H54 (cell line): ENCODE results near the gene PALD1.
"Not testable (repeated sequence)": the region's sequence is repeated elsewhere in the genome, so short reads cannot be mapped to it uniquely, and the experiment has no call there.

ENCODE experiments used
- DNase-seq: peaks from one replicate; pipeline ENCODE4 v3.0.0; 2011; ENCODE audit warnings: low spot score, mixed read lengths; ENCODE audit not compliant: insufficient read length
- FAIRE-seq: peaks from 3 replicates; lab custom pipeline; 2011; peaks lifted over from hg19 to GRCh38; lab: Jason Lieb, UNC
- POLR2A ChIP-seq: IDR thresholded peaks from 2 replicates; pipeline ENCODE4 v1.6.1; 2011; ENCODE audit warnings: low read depth, mild to moderate bottlenecking, low read length

The PALD1 gene

DNA sequence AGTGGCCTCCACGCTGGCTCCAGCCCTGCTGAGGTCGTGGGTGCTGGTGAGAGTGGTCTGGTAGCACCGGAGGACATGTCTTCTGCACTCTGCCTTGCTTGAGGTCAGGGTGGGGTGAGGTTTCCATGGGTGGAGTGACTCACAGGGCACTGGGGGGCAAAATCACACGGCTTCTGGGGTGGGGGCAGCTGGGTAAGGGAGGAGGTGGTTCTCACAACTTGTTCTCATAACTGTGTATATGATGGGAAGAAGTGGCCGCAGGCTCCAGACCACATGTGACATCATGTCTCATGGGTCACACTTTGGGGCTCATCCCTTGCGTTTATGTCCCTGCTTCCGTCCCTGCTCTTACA is 124.9 kb downstream of the PALD1 start:
- FAIRE-seq = no peak
- TF ChIP-seq POLR2A = no peak

DNA sequence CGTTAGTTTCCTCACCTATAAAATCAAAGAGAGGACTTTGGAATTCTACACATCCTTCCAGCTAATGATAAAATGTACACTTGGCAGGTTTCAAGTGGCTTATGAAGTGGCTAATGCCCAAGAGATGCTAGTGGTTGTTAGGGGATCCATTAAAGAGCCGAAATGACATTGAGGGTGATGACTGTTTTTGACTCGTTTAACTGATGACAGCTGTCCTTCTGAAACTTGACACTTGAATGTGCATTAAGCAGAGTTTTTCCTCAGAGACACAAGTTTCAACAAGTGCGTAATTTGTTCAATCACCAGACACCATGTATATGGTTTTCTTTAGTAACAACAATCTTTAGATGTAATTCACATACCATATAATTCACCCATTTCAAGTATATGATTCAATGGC is 125.5 kb downstream of the PALD1 start:
- DNase-seq = no peak
- TF ChIP-seq POLR2A = no peak
- no peak for FAIRE-seq

More for the DNA sequence above, 124.9 kb downstream of the PALD1 start:
- no peak for DNase-seq

GRCh38 chr10:70605161-70605560 is 126.6 kb downstream of the PALD1 start:
- FAIRE-seq = no peak
- DNase-seq = no peak
- no peak for TF ChIP-seq POLR2A

DNA sequence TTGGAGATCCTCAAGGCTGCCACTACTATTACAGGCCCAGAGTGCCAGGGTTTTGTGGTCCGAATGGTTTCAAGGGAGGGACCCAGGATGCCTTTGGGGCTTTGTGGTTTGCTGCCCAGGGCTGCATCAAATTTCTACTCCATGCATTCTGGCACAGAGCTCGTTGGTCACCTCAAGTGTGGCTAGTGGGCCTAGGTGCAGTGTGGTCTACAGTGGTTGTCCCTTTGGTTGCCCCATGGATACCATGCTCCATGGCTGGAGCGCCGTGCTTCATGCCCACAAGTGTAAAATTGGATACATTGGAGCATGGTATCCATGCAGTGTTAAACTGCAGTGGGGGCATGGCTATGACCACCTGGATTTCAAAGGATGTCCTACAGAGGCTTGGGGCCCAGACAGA is 129.4 kb downstream of the PALD1 start:
- FAIRE-seq = no peak
- no peak for TF ChIP-seq POLR2A
- DNase-seq = no peak

GRCh38 chr10:70613941-70614340 is 135.4 kb downstream of the PALD1 start:
- TF ChIP-seq POLR2A = no peak
- FAIRE-seq (no peak), DNase-seq (no peak)

- DNase-seq = not testable (repeated sequence)
Measured at GRCh38 chr10:70614364-70614763, 135.8 kb downstream of the PALD1 start.

GRCh38 chr10:70615211-70615610 is 136.6 kb downstream of the PALD1 start:
- TF ChIP-seq POLR2A = no peak
- FAIRE-seq (no peak), DNase-seq (no peak)

More at GRCh38 chr10:70614364-70614763, 135.8 kb downstream of the PALD1 start:
- FAIRE-seq = not testable (repeated sequence)

DNA sequence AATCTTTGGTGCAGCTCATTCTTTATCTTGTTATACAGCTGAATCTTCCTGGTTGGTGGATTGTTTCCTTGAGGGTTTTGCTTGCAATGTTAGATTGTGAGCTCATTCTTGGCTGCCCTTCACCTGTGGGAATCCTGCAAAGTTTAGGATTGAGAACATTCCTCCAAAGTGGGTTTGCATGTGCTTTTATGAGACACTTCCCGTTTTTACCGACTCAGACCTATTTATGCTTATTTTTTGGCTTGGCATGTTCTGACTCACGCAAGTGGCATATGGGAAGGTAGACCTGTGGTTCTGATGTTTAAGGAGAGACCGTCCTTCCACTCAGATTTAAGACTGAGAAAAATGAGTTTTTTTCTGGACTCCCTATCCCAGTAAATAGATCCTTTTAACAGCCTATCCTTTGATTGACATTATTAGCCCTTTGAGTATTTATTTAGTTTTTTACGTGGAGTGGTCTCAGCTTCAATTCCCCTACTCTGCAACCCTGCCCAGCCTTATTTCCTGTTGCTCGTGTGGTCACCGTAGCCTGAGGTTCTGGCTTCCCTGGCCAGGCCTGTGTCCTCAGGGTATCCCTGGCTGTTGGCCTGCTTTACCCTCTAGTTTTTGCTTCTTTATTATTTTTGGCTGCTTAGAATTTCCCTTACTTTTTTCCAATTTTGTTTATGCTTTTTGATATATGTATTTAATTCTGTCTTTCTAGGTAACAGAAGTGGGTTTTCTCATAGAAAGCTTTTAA is 137.4 kb downstream of the PALD1 start:
- FAIRE-seq = no peak

GRCh38 chr10:70616761-70617160 is 138.2 kb downstream of the PALD1 start:
- FAIRE-seq (no peak), DNase-seq (no peak)
- no peak for TF ChIP-seq POLR2A

More for the DNA sequence above, 137.4 kb downstream of the PALD1 start:
- DNase-seq = no peak
- no peak for TF ChIP-seq POLR2A
